ENCODE measurements around the gene CD151.

Gene CD151

DNA sequence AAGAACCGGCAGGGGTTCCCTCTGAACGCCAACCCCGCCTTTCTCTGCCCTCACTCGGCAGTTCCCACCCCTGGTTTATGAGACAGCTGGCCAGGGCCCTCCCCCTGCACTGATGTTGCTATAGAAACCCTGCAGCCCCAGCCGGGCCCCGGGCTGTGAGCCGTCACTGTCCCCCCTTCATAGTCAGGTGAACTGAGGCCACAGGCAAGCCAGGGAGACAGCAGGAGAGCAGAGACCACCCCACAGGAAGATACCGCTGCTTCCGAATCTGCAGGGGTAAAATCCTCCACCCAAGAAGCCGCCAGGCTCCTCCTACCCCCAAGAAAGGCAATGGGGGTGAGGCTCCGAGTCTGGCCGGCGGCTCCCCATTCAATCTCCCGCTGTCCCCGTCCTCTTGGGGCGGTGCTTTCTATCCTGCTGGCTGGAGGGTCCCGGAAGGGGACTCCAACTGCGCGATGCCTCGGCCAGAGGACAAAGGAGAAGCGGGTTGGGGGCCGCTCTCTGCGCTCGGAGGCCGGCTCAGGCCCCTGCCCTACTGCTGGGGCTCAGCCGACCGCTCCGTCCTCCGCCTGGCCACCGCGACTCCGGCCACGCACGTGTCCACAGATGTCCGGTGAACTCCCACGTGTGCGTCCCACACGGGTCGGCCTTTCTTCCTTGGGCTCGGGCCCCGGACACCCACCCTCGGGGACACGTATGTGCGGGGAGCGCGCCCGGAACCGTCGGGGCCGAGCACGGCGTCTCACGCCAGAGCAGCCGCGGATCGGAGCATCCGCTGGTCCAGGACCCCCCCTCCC is 35.3 kb upstream of the CD151 start:
- DNase-seq, result no peak

DNA sequence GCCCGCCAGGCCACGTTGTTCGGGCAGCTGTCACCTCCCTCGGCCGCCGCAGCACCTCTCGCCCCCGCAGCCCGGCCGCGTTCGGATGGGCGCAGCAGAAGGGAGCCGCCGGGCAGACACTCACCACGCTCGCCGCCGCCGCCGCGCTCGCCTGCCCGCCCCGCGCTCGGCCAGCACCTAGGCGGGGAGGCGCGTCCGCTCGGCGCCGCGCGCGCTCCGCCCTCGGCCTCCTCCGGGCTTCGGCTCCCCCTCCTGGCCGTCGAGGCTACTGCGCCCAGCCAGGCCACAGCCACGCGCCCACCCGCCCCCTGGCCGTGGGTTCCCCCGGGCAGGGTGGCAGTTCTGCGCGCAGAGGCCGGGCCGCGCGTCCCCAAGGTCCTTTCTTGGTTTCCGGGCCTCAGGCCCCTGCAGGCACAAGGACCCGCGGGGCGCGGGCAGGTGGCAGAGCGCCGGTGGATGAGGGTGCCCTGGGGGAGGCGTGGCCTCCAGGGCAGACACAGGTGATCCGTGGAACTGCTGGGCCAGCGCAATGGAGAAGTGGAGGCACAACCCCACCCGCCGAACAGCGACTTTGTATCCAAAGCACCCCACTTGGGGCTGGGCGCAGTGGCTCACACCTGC is 34.5 kb upstream of the CD151 start, which contains the start of gene SLC25A22:
Gene SLC25A22, minus strand, starts transcription at position 189 of the 621 bp plus-strand sequence. CDS start 3,275 bp downstream, outside the sequence.
- DNase-seq, result no peak

- no peak for DNase-seq
Observed at GRCh38 chr11:799641-800316, 33.0 kb upstream of the CD151 start.

DNA sequence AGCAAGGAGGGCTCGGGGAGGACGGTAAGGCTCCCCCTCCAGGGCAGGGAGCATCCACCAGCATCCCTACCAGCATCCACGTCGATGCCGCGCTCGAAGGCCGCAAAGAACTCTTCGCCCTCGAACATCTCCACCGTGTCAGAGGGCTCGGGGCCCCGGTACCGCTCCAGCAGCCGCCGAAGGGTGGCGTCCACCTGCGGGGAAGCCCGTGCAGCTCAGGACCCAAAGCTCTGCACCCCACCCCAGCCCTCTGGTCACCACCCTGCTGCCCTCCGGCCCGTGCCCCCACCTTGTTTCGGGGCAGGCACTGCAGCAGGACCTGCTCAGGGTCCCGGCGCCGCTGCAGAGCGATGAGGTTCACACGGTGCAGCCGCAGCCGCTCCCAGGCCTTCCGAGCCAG is 32.3 kb upstream of the CD151 start:
- DNase-seq, result no peak

DNA sequence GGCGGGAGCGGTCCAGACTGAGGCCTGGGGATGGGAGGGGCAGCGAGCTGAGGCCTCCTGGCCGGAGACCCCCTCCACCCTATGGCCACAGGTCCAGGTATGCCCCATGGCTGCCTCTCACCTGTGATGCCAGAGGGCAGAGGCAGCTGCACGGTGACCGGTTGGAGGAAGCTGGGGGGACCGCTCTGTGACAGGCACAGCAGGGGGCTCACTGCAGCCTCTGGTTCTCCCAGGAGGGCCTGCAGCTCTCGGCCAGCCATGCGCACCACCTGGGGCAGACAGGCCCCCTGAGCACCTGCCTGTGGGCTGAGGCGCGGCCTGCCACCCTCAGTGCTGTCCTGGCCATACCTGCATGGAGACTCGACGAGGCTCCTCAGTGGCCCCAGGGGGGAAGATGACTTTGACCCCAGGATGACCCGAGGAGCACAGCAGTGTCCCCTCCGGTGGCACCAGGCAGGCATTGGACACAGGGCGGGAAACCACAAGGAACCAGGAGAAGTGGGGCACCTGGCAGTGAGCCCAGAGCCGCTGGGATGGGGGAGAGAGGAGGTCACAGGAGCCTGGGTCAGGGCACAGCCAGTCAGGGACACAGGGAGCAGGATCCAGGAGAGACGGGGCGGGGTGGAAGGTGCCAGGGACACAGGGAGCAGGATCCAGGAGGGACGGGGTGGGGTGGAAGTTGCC is 31.5 kb upstream of the CD151 start:
- DNase-seq, result no peak

DNA sequence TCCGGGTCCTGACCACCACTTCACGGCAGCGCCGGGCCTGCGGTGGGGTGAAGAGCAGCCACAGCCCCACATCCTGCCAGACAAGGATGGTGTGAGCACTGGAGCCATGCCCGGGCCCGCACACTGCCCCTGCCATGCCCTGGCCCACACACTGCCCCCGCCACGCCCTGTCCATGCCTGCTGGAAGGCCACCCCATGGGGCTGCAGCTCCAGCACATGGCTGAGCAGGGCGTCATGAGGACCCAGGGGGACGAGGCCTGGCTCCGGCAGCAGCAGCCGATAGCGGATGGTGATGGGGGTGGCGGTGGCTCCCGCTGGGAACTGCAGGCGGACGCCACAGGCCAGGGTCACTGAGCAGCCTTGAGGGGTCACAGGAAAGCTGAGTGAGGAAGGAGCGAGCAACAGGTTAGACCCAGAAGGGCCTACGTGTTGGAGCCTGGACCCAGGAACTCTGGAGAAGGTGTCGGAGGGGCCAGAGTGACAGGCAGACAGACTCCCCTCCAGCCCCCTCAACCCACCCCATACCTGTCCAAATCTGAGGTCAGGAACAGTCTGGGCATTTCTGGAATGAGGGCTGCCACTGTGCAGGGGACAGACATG is 30.6 kb upstream of the CD151 start:
- DNase-seq, result no peak

GRCh38 chr11:802693-803466 is 29.9 kb upstream of the CD151 start:
- DNase-seq, result no peak

GRCh38 chr11:803467-803742 is 29.3 kb upstream of the CD151 start:
- no peak for DNase-seq

DNA sequence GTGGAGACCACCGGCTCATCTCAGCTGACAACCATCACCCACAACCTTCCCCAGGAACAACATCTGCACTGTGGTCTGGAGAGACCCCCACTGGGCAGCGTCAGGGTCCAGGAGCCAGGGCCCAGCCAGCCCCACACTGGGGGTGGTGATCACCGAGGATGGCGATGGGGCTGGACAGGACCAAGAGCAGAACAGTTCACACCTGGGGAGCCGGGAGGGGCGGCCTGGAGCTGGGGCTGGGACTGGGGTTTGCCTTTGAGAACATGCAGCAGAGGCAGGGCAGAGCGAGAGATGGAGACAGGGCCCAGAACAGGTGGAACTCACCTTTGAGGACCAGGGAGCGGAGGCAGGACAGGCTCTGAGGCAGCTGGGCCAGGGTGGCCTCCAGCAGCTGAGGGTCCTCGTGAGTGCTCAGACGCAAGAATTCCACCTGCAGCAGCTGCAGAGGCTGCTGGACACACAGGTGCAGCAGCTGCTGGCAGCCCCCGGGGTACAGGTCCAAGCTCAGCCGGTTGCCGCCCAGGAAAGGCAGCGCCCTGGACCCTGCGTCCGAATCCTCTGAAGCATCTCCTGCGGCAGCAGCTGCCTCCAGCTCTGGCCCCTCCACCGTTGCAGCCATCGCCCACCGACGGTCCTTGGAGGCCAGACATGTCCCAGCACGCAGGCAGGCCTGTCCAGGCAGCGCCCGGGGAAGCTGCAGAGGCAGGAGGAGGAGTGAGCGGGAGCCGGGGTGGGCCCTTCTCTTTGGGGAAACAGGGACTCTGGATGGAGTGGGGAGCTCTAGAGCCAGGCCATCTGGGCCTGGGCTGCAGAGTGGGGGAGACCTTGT is 28.8 kb upstream of the CD151 start:
- DNase-seq, result no peak

DNA sequence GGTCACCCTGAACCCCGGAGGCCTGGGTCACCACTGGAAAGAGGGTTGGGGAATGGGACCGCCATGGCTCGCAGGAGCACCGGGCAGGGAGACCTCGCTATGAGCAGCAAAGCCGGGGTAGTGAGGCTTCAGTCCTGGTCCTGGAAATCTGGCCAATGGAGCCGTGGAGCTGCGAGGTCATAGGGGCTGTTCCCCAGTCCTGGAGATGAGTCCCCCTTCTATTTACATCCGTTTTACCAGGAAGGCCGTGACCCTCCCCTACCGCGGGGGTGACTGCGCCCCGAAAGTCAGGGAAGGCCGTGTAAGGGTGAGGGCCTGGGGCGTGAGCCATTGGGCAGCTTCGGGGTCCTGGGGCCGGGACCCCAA is 28.2 kb upstream of the CD151 start:
- no peak for DNase-seq

- no peak for DNase-seq
Observed at GRCh38 chr11:808427-809286, 24.1 kb upstream of the CD151 start.

- peak; percentile 71 for DNase-seq
Observed at GRCh38 chr11:809287-810039, 23.3 kb upstream of the CD151 start, which contains the start of gene RPLP2. Gene RPLP2 (plus strand): TSS chr11:809967. CDS start chr11:810235, 268 bp downstream.

DNA sequence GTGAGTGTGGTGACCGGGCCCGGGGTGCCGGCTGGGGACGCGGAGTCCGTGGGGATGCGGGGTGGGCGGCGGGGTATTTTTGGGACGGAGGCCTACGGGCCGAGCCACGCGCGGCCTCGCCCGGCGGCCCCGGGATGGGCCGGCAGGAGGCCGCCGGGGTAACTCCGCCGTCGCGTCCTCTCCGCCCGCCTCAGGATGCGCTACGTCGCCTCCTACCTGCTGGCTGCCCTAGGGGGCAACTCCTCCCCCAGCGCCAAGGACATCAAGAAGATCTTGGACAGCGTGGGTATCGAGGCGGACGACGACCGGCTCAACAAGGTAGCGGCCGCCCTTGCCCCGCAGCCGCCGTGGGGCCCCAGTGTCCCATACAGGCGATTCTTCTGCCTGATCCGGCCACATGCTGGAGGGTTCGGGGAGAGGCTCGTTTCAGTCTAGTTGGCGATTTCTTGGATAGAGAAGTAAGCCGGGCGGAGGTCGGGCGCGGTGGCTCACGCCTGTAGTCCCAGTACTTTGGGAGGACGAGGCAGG is 22.6 kb upstream of the CD151 start:
- no peak for DNase-seq

- no peak for DNase-seq
Observed at GRCh38 chr11:811446-812245, 21.1 kb upstream of the CD151 start.

DNA sequence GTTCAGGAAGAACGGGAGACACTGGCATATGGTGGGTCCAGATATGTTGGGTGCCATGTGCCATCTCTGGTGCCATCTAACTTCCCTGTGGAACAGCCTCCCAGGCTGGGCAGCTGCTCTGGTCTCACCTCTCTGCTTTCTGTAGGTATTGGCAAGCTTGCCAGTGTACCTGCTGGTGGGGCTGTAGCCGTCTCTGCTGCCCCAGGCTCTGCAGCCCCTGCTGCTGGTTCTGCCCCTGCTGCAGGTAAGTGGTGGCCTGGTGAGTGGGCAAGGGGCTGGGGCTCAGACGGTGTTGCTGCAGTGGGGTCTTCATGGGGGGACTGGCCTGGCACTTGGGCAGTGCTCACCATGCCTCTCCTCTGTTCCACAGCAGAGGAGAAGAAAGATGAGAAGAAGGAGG is 20.4 kb upstream of the CD151 start:
- DNase-seq, result no peak

DNA sequence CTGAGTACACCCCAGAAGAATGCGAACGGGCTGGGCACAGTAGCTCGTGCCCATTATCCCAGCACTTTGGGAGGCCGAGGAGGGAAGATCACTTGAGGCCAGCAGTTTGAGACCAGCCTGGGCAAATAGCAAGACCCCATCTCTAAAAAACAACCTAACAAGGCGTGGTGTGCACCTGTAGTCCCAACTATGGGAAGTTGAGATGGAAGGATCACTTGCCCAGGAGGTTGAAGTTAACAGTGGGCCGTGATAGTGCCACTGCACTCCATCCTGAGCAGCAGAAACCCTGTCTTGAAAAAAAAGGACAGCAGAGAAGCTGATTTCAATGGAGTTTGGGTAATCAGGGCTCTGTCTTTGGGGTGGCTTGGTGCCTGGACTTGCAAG is 19.7 kb upstream of the CD151 start:
- no peak for DNase-seq

DNA sequence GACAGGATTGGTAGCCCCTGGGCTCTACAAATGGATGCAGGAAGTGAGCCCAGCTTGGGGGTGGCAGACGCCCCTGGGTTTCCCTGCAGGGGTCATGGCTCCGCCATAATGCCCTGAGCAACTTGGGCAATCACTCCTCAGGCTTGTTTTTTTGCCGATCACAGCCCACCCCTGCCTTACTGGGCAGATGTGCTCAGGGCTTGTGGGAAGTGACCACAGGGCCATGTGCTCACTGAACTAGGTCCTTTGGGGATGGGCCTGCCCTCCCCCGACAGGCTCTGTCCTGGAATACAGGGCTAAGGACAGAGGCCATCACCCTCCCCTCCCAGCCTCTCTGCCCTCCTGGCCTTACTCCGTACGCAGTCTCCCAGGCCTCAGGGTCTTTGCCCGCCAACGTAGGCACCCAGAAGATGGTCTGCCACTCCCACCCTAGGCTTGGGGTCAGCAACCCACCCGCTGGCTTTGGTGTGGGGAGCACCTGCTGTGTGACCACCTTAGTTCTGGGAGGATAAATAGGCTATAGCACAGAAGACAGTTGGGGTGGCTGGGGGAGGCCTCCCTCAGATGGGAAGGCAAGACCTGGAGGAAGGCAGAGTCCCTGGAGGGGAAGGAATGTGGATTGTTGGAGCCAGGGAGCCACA is 19.2 kb upstream of the CD151 start:
- no peak for DNase-seq

Data from NCI-H1417 treated with DMSO at 0.1 percent for 48 hours (cell line).